Mesothelial cell of epicardium (in vitro differentiated cells): ENCODE measurements around the gene APOBEC3A. TPM values are rescaled to one million over a fixed set of nuclear protein-coding genes. Genes with fewer than 3 reads are reported as not detected.
"Not testable (repeated sequence)": the region's sequence is repeated elsewhere in the genome, so short reads cannot be mapped to it uniquely, and the experiment has no call there.

ENCODE experiments used
- DNase-seq, 2 experiments: peaks; one replicate each; pipeline ENCODE4 v3.0.0; 2021; ENCODE audit warnings: low spot score in 2 of 2; ENCODE audit not compliant: unreplicated experiment in 2 of 2
- H3K27ac Mint-ChIP-seq: 2 replicates; pipeline ENCODE4 v1.8.0; 2021; ENCODE audit warnings: mixed read lengths
- H3K27me3 Mint-ChIP-seq: 2 replicates; pipeline ENCODE4 v1.8.0; 2021; ENCODE audit warnings: low read depth, mixed read lengths
- H3K36me3 Mint-ChIP-seq: 2 replicates; pipeline ENCODE4 v1.8.0; 2021; ENCODE audit warnings: mixed read lengths
- H3K4me1 Mint-ChIP-seq: 2 replicates; pipeline ENCODE4 v1.8.0; 2021; ENCODE audit warnings: mixed read lengths
- H3K4me3 Mint-ChIP-seq: 2 replicates; pipeline ENCODE4 v1.8.0; 2021; ENCODE audit warnings: mild to moderate bottlenecking, moderate library complexity, mixed read lengths
- H3K9me3 Mint-ChIP-seq: 2 replicates; pipeline ENCODE4 v1.8.0; 2021; ENCODE audit warnings: mixed read lengths
- CTCF ChIP-seq: fragments of 200-600 bp; sonication (generic); IDR thresholded peaks from one replicate; pipeline ENCODE4 v1.5.0; 2021; ENCODE audit warnings: antibody characterized with exemption; ENCODE audit not compliant: unreplicated experiment
- total RNA-seq: library from RNA; stranded (reverse); gene quantifications from 3 replicates; pipeline ENCODE4 v1.2.1, GENCODE V29; 2021

The APOBEC3A gene
- total RNA-seq, 1 donor from 2014 or later, result not detected

GRCh38 chr22:38956551-38956950, 858 bp upstream of the APOBEC3A start:
- Mint-ChIP-seq H3K4me3 (no peak overlapping the region), H3K27ac (no peak overlapping the region), H3K4me1 (peaks cover 3% of the 10 kb centered on the region), H3K27me3 (peaks cover 24% of the 10 kb centered on the region), H3K36me3 (no peaks in the 10 kb centered on the region), H3K9me3 (no peaks in the 10 kb centered on the region)
- no peak for DNase-seq
- TF ChIP-seq CTCF, result no peak

GRCh38 chr22:38957808-38958650, 620 bp downstream of the APOBEC3A start:
- no peak for DNase-seq
- no peak overlapping the region for H3K27ac Mint-ChIP-seq
- no peaks in the 10 kb centered on the region for H3K36me3 Mint-ChIP-seq
- no peak for TF ChIP-seq CTCF
- no peak overlapping the region for H3K4me3 Mint-ChIP-seq
- H3K9me3 Mint-ChIP-seq, result no peaks in the 10 kb centered on the region
- peaks cover 4% of the 10 kb centered on the region for H3K4me1 Mint-ChIP-seq
- H3K27me3 Mint-ChIP-seq, result peaks cover 22% of the 10 kb centered on the region

GRCh38 chr22:38958651-38958943, 1.2 kb downstream of the APOBEC3A start:
- not testable (repeated sequence) for H3K4me3 Mint-ChIP-seq, H3K9me3 Mint-ChIP-seq, H3K4me1 Mint-ChIP-seq, H3K36me3 Mint-ChIP-seq, H3K27ac Mint-ChIP-seq, DNase-seq
- H3K27me3 Mint-ChIP-seq, result peaks cover 22% of the 10 kb centered on the region

DNA sequence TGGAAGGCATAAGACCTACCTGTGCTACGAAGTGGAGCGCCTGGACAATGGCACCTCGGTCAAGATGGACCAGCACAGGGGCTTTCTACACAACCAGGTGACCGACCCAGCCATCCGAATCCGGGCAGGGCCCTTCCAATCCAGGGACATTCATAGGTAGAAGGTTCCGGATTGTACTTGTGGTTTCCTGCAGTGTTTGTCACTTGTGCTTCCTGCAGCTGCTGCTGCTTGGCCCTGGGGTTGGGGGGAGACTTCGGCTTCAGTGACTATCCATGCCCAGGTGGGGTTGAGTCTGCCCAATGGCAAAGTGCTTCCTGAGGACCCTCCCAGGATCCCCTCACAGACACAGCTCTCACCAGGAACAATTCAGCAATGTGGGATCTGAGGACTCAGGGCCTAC, 2.2 kb downstream of the APOBEC3A start:
- H3K36me3 Mint-ChIP-seq, result no peaks in the 10 kb centered on the region
- no peak overlapping the region for H3K4me3 Mint-ChIP-seq
- no peak overlapping the region for H3K27ac Mint-ChIP-seq
- H3K9me3 Mint-ChIP-seq, result no peaks in the 10 kb centered on the region
- peaks cover 22% of the 10 kb centered on the region for H3K27me3 Mint-ChIP-seq
- no peak for DNase-seq
- no peak for TF ChIP-seq CTCF
- H3K4me1 Mint-ChIP-seq, result peaks cover 10% of the 10 kb centered on the region

DNA sequence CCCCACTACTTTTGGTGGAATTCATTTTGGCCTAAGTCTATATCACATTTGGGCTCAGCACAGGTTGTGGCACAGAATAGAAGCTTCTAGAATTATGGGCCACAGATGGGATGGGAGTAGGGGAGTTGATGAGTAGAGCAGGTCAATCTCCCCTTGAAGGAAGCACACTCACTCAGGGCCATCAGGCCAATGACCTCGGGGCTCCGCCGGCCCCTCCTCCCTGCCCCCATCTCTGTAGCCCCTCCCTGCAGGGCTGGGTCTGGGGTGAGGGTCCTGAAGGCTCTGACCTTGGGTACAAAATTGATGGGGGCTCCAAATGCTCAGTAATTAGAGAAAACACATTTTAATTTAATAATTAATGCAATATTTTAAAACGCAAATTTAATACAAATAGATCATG, 3.3 kb downstream of the APOBEC3A start:
- H3K4me1 Mint-ChIP-seq, result not testable (repeated sequence)
- H3K27me3 Mint-ChIP-seq, result peaks cover 19% of the 10 kb centered on the region

DNA sequence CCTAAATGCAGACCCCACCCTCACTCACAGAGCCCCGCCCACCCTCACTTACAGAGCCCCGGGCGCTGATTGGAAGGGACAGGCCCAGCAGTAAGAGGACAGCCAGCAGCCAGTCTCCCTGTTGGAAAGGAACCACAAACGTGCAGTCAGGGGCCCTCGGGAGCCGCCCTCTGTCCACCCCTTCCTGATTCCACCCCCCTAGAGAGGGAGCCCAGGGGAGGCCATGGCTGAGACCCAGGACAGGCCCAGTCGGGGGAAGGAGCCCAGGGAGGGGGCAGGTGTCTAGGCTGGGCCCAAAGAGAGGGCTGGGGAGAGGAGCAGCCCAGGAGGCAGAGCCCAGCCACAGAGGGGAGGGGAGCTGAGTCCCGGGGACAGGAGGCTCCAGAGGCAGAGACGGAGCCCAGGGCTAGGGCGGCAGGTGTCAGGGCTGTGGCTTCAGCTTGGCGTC, 5.9 kb downstream of the APOBEC3A start:
- H3K27me3 Mint-ChIP-seq, result peaks cover 11% of the 10 kb centered on the region
- not testable (repeated sequence) for H3K4me1 Mint-ChIP-seq, H3K9me3 Mint-ChIP-seq, H3K27ac Mint-ChIP-seq, H3K36me3 Mint-ChIP-seq, H3K4me3 Mint-ChIP-seq, DNase-seq

More for the DNA sequence above, 3.3 kb downstream of the APOBEC3A start:
- H3K9me3 Mint-ChIP-seq, H3K27ac Mint-ChIP-seq, H3K36me3 Mint-ChIP-seq, H3K4me3 Mint-ChIP-seq, DNase-seq: not testable (repeated sequence)

DNA sequence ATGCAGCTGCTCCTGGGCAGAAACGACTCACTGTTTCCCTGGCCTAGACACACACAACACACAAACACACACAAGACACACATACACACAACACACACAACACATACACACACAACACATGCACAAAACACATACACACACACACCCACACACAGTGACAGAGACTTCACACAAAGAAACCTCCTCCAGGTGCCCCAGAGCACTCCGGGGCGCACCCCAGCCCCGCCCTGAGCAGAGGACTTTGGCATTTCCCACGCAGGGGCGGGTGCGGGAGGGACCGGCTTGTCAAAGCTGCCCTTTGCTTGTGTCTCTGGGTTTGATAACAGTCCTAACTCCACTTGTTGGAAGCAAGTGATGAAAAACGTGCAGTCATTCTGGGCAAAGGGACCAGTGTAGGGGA, 6.5 kb downstream of the APOBEC3A start:
- no peak overlapping the region for H3K4me3 Mint-ChIP-seq
- H3K27ac Mint-ChIP-seq, result peak overlapping the region; percentile 32
- TF ChIP-seq CTCF, result no peak
- H3K27me3 Mint-ChIP-seq, result peaks cover 7% of the 10 kb centered on the region
- H3K9me3 Mint-ChIP-seq, result no peaks in the 10 kb centered on the region
- peaks cover 7% of the 10 kb centered on the region for H3K4me1 Mint-ChIP-seq
- no peaks in the 10 kb centered on the region for H3K36me3 Mint-ChIP-seq
- DNase-seq, result no peak
